HG02938 (cell line): ENCODE measurements around the gene SQSTM1.
"Not testable (repeated sequence)": the region's sequence is repeated elsewhere in the genome, so short reads cannot be mapped to it uniquely, and the experiment has no call there.

ENCODE experiments used
- ATAC-seq: cut with Tn5 transposase; IDR thresholded peaks from one replicate; pipeline ENCODE4 v1.9.1; 2021; ENCODE audit warnings: mild to moderate bottlenecking, moderate library complexity; ENCODE audit not compliant: unreplicated experiment

SQSTM1 gene

DNA sequence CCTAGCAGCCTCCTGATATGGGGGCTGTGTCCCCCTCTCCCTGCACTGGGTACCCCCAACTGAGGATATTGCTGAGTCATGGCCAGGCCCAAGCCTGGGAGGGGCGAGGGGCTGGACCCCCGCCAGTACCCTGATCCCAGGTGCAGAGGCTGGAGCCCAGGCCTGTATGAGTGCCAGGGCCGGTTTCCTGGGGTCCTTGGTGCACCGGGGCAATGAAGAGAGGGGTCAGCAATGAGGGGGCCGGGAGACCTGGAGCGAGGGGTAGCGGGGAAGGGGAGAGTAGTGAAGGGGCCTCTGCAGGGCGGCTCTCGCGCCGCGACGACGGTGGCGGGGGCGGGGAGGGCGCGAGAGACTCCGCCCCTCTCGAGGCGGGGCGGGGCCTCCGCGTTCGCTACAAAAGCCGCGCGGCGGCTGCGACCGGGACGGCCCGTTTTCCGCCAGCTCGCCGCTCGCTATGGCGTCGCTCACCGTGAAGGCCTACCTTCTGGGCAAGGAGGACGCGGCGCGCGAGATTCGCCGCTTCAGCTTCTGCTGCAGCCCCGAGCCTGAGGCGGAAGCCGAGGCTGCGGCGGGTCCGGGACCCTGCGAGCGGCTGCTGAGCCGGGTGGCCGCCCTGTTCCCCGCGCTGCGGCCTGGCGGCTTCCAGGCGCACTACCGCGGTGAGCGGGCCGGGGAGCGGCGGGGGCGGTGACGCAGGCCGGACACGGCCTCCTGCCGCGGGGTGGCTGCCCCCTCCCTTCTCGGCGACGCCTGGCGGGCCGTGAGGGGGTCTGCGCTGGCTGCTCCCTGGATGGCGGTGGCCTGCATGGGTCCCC lies at the start of gene SQSTM1:
SQSTM1 (plus strand) TSS at position 423 of the 815 bp plus-strand sequence; CDS start at position 455, 32 bp downstream.
- ATAC-seq = peak; percentile 34

DNA sequence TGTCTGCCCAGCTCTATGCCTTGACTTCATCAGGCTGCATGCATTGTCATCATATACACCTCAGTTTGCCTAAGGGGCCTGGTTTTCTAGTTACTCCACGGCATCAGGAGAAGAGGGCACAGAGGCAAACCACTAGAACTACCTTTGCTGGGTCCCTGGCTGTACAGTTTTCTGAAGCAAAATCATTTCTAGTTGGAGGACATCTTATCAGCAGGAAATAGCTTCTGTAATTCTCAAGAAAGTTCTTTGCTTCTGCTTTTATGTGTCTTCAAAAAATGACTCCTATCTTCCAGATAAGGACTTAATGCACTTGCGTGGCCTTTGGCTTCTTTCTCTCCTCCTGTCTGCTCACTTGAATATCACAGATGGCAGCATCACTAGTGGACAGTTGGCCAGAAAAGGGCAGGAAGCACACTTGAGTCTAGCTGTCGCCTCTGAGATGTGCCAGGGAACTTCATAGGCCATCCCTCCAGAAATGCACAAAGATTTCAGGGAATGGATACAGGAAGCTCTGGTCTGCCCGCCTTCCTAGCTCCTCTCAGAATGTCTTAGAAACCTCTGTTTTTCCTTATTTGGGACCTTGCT lies 49.3 kb upstream of the SQSTM1 start:
- ATAC-seq = no peak

- ATAC-seq = no peak
Observed at GRCh38 chr5:179772351-179772750, 48.4 kb upstream of the SQSTM1 start.

DNA sequence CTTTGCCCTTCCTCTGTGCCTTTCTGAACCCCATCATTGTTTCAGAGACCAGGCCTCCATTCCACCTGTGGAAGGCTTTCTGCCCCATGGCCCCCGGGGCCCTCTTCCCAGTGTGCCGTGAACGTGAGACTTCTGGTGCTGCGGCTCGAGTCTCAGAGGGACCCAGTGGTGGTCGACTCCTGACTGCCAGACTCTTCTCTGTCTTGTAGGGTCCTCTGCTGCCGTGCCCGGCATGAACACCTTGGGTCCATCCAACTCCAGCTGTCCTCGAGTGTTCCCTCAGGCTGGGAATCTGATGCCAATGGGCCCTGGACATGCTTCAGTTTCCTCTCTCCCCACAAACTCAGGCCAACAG lies 47.0 kb upstream of the SQSTM1 start:
- ATAC-seq = no peak

DNA sequence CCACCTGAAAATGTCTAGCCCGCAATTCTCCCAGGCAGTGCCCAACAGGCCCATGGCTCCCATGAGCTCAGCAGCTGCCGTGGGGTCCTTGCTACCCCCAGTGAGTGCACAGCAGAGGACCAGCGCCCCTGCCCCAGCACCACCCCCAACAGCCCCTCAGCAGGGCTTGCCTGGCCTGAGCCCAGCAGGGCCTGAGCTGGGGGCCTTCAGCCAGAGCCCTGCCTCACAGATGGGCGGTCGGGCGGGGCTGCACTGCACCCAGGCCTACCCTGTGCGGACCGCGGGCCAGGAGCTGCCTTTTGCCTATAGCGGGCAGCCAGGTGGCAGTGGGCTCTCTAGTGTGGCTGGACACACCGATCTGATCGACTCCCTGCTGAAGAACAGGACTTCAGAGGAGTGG lies 46.3 kb upstream of the SQSTM1 start:
- no peak for ATAC-seq

DNA sequence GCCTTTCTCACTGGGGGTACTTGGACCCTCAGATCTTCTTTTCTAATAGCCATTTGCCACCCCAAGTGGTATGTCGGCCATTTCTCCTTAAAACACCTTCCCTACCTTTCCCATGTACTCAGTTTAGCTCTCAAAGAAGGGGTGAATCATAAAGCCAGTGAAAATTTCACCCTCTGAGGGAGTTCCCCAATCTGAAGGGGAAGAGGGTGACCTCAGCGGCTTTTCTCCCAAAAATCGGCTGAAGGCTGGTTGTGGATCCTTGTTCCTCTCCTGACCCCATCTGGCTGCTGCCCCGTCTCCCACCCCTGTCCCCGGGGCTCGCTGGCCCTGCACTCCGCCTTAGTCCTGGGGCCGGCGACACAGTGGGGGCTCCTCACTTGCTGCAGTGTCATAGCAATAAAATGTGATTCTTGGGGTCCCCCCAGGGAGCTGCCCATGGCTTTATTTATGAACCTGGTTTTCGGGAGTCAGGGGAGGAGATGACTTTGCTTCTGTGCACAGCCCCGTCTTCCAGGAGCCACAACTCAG lies 44.2 kb upstream of the SQSTM1 start:
- ATAC-seq = no peak

- ATAC-seq = no peak
Observed at GRCh38 chr5:179777456-179777855, 43.2 kb upstream of the SQSTM1 start.

DNA sequence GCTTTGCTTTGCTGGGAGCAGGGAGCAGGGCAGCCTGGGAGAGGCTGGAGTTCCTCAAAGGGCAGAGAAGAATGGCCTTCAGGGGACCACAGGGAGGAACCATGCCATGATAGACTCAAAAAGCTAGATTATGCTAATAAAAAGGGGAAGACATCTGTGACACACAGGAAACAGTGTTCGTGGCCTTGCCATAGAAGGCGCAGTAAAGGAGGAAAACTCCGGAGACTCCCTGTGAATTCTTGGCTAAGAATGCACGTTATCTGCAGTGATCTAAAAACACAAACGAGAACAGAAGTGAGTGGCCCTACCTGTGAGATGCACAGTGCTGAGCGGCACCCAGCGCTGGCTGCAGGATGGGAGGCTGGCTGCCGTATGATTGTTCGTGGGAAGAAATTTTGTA lies 42.8 kb upstream of the SQSTM1 start:
- ATAC-seq = no peak

DNA sequence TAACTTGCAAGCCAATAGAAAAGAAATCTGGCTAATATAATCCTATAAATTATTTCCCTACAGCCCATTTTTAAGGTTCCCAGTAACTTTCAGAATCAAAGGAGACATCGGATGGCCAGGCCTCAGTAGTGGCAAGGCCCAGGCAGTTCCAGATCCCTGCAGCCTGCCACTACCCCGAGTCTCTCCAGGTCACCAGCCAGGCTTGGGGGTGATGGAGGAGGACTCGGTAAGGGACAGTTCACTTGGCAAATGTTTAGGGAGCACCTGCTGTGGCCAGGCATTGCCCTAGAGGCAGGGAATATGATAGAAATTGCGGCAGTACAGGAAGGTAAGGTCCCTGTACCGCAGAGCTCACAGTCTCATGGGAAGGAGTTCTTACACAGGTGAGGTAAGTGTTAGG lies 42.1 kb upstream of the SQSTM1 start:
- no peak for ATAC-seq

DNA sequence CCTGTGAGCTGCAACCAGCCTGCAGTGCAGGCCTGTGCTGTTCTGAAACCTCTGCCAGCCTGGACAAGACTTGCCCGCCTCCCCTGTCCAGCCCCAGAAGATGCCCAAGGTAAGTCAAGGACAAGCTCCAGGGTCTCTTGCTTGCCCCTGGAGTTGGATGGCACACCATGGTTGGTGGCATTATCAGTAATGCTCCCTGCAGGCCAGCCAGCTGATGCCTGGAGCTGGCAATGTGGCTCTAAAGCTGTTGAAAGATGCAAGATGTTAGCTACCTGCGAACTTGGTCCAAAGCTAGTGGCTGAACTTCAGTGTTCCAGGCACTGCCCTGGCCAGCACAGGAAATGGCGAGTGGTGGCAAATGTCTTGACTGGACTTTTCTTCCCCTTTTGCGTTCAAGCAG lies 40.9 kb upstream of the SQSTM1 start:
- no peak for ATAC-seq

DNA sequence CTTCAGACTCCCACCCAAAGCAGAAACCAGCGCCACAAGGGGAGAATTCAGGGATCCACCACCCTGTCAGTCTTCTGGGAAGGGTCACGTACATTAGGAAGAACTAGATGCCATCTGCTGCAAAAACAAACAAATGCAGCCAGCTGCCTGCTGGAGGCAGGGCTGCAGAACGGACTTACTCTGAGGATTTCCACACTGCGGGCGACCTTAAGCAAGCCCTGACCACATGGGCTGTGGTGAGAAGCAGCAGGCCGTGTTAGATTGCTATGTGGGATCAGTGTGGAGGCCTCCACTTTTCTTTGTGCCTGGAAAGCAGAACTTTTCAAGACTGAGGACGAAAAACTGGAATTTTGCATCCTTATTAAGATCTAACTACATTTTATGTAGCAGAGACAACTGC lies 40.3 kb upstream of the SQSTM1 start:
- ATAC-seq = no peak

DNA sequence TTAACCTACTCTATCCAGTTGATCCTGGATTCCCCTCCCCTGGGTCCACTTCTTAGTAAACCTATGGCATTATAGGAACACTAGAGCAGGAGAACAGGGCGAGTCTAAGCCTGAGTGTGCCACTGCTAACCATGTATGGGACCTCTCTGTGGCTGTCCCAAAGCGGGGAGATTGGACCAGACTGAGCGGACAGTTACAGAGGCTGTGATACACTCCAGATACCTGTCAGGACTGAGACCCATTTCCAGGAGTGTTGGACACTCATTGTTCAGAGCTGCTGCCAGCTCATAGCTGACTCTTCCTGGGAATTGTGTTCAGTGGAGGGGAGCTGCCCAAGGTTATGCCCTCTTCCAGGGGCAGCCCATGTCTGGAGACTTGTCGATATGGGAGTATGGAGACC lies 38.9 kb upstream of the SQSTM1 start:
- ATAC-seq = no peak

- ATAC-seq = no peak
Observed at GRCh38 chr5:179783128-179783527, 37.6 kb upstream of the SQSTM1 start.

- ATAC-seq = no peak
Observed at GRCh38 chr5:179786861-179787260, 33.8 kb upstream of the SQSTM1 start.

DNA sequence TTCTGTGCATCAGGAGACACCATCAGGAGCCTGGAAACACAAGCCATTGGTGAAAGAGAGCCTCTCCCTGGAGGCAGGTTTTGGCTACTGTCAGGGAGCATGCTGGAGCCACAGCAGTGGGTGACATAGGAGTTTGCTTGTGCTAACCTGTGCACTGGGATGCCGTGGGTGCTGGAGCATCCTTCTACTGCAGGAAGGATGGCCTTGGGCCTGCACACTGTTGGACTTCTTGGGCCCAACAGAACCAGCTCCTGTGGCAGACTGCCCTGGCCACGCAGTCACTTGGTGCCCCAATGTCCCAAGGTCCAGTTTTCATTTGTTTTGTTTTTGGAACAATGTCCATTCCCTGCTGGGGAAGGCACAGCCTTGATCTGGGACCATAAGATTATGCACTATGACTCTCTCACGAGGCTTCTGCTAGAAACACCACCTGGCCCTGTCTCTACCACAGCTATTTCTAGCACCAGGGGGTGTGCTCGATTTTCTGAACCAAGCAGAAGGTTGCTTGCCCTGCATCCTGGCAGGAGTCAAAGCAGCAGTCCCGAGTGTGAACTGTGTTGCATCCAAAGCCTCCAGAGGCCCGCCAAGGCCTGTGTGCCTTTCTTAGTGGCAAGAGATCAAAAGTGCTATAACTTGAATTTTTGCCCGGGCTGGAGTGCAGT lies 32.4 kb upstream of the SQSTM1 start:
- ATAC-seq = no peak

DNA sequence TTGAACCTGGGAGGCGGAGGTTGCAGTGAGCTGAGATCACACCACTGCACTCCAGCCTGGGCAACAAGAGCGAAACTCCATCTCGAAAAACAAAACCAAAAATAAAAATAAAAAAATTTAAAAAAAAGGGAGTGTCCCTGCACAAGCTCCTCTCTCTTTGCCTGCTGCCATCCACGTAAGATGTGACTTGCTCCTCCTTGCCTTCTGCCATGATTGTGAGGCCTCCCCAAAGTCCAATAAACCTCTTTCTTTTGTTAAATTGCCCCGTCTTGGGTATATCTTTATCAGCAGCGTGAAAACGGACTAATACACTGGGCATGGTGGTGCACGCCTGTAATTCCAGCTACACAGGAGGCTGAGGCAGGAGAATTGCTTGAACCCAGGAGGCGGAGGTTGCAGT lies 31.4 kb upstream of the SQSTM1 start:
- ATAC-seq = not testable (repeated sequence)

DNA sequence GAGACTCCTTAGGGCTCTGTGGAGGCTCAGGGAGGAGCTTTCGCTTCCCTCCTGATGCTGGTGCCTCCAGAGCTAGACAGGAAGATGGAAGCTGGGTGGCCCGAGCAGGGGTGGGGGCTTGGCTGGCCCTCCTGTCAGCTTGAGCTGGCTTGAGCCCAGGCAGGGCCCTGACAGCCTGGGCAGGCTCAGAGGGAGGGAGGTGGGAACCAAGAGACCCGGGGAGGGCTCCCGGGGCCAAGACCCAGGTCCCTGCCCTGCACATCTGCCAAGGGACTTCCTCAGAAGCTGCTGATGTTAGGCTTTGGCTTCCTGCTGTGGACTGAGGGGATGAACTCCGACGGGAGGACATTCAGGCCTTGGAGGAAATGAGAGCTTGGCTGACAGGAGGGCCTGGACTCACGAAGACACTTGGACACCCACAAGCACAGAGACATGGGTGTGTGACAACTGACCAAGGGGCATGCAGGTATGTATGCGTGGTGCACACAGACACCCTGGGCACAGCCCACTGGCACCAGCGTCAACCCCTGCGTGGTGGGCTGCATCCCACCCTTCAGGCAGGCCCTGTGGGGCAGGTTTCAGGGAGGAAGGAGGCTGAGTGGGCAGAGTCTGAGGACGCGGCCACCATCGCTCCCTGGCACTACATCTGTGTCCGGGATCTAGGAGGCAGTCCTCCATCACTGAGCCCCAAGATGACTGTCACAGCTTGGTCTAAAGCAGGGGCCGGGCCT lies 28.7 kb upstream of the SQSTM1 start:
- ATAC-seq = no peak

- no peak for ATAC-seq
Observed at GRCh38 chr5:179792612-179793467, 27.9 kb upstream of the SQSTM1 start.

DNA sequence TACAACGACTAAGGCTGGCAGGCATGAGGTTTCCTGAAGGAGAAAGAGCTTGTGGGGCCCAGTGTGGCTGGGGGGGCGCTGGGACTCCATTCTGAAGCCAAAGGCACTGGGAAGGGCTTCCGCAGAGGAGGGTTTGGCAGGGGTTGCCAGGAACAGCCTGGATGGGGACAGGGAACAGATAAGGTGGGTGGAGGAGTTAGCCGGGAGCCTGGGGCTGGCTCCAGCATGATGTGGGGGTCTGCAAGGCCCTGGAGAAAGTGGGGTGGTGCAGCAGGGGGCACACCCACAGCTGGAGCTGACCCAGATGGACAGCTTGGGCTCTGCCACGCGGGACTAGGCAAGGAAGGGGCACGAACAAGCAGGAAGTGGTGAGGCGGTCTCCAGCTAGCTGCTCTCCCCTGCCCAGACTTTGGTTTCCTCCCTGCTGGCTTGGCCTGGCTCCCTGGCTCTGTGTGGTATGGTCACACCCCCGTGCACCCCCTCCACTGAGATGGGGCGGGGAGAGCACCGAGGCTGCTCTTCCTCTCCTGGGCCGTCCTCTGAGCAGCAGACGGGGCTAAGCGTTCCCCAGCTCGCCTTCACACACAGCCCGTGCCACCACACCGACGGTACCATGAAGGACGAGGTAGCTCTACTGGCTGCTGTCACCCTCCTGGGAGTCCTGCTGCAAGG lies 27.1 kb upstream of the SQSTM1 start, which contains the start of gene LTC4S:
LTC4S (plus strand) TSS at position 519 of the 672 bp plus-strand sequence; CDS start at position 614, 95 bp downstream.
- ATAC-seq = no peak

DNA sequence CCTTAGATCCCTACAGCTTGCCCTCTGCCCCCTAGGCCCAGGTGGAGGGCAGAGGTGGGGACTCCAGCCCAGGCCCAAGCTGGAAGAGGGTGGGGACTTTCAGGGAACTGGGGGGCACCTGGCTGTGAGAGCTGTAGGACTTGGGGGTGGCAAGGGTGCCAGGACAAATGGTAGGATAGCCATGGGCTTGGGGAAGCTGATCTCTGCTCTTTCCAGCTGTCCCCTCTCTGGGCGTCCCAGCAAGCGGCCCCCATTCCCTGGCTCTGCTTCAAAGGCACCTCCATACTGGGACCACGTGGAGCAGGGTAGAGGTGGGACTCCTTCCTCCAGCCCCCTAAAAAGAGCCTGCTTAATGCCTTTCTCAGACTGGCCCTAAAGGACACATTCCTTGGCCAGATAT lies 26.5 kb upstream of the SQSTM1 start:
- no peak for ATAC-seq
